Muscle layer of colon (tissue), 2 donors: ENCODE measurements around the gene HAND2.

Experiments used
- H3K27ac ChIP-seq: one replicate; pipeline ENCODE4 v1.7.0; 2013; ENCODE audit warnings: low read depth, mild to moderate bottlenecking, low read length, moderate library complexity
- H3K27me3 ChIP-seq, 2 donors: one replicate each; pipeline ENCODE4 v1.7.0; 2013; ENCODE audit warnings: low read length in 2 of 2, mild to moderate bottlenecking in 2 of 2; ENCODE audit not compliant: insufficient read depth in 2 of 2, control insufficient read depth in 1 of 2
- H3K36me3 ChIP-seq: one replicate; pipeline ENCODE4 v1.7.0; 2013; ENCODE audit warnings: mild to moderate bottlenecking, low read length; ENCODE audit not compliant: insufficient read depth
- H3K4me1 ChIP-seq: one replicate; pipeline ENCODE4 v1.7.0; 2013; ENCODE audit warnings: mild to moderate bottlenecking, low read length; ENCODE audit not compliant: insufficient read depth
- H3K4me3 ChIP-seq, 2 donors: one replicate each; pipeline ENCODE4 v1.7.0; 2013; ENCODE audit warnings: low read length in 2 of 2, low read depth in 1 of 2, mild to moderate bottlenecking in 1 of 2, moderate library complexity in 1 of 2
- H3K9ac ChIP-seq: one replicate; pipeline ENCODE4 v1.7.0; 2013; ENCODE audit warnings: low read length
- H3K9me3 ChIP-seq: one replicate; pipeline ENCODE4 v1.7.0; 2013; ENCODE audit warnings: mild to moderate bottlenecking, low read length
- donor health status: abdominal sarcoma.
- donor health status: Adenocarcinoma of cecum.

HAND2 gene

DNA sequence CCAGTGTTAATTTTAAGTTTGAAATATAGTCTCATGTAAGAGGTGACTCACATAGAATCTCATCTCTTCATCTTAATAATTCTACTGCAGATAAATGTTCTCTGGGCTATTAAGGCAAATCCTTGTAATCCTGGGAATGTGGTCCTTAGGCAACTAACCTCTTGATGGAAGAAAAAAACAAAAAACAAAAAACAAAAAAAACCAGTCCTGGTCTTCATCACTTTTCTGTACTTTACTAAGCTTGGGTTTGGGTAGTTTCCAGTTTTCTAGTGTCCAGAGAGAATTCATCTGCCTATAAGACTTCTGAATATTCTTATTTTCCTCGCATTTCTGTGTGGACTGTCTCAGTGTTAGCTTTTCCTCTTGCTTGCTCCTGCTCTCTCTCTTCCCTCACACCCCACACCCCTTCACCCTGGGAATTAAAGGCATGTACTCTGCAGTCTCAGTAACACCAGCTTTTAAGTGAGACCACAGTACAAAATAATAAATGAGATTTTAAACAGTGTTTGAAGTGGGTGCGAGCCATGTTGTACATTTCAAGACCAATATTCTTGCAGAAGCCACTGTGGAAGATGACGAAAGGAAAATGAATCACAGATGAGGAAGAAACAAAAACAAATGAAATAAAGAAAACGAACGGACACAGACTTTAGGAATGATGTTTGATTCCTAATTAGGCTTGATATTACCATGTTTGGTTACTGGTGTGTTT, 51.7 kb downstream of the HAND2 start:
- Histone ChIP-seq H3K27me3 (no peaks in the 10 kb centered on the region), H3K27ac (no peak overlapping the region), H3K9me3 (no peaks in the 10 kb centered on the region), H3K4me1 (no peaks in the 10 kb centered on the region), H3K9ac (no peak overlapping the region), H3K36me3 (no peaks in the 10 kb centered on the region), H3K4me3 (no peak overlapping the region)

- Histone ChIP-seq H3K27me3 (no peaks in the 10 kb centered on the region), H3K27ac (no peak overlapping the region), H3K9ac (no peak overlapping the region), H3K4me3 (no peak overlapping the region), H3K36me3 (no peaks in the 10 kb centered on the region), H3K9me3 (no peaks in the 10 kb centered on the region), H3K4me1 (no peaks in the 10 kb centered on the region)
Measured at GRCh38 chr4:173477016-173477415, 53.0 kb downstream of the HAND2 start.
